Activated naive CD8-positive, alpha-beta T cell treated with anti-CD3 and anti-CD28 coated beads for 36 hours (primary cell): ENCODE data around the gene LRIT2. TPM values are rescaled to one million over a fixed set of nuclear protein-coding genes. Genes with fewer than 3 reads are reported as not detected.

Experiments used
- DNase-seq: peaks from one replicate; pipeline ENCODE4 v3.0.0; 2021
- H3K27ac Mint-ChIP-seq: one replicate; pipeline ENCODE4 v1.8.0; 2022; ENCODE audit warnings: mild to moderate bottlenecking, moderate library complexity, mixed read lengths
- H3K27me3 Mint-ChIP-seq: one replicate; pipeline ENCODE4 v1.8.0; 2022; ENCODE audit warnings: mild to moderate bottlenecking, mixed read lengths
- H3K36me3 Mint-ChIP-seq: one replicate; pipeline ENCODE4 v1.8.0; 2021; ENCODE audit warnings: mild to moderate bottlenecking, mixed read lengths
- H3K4me1 Mint-ChIP-seq: one replicate; pipeline ENCODE4 v1.8.0; 2021; ENCODE audit warnings: mixed read lengths
- H3K4me3 Mint-ChIP-seq: one replicate; pipeline ENCODE4 v1.8.0; 2022; ENCODE audit warnings: mild to moderate bottlenecking, moderate library complexity, mixed read lengths
- H3K9me3 Mint-ChIP-seq: one replicate; pipeline ENCODE4 v1.8.0; 2022; ENCODE audit warnings: mixed read lengths
- total RNA-seq, 2 experiments: library from RNA; stranded (reverse); gene quantifications; one replicate each; pipeline ENCODE4 v1.2.3, GENCODE V29; 2021

LRIT2 gene
- total RNA-seq: not detected

- DNase-seq: no peak
- no peaks in the 10 kb centered on the region for H3K9me3 Mint-ChIP-seq
- no peaks in the 10 kb centered on the region for H3K36me3 Mint-ChIP-seq
- H3K27ac Mint-ChIP-seq: no peak within 1 kb of the TSS
- peaks cover 17% of the 10 kb centered on the region for H3K27me3 Mint-ChIP-seq
- no peak within 1 kb of the TSS for H3K4me3 Mint-ChIP-seq
- no peaks in the 10 kb centered on the region for H3K4me1 Mint-ChIP-seq
These were observed at the start of gene LRIT2 for GRCh38 chr10:84225427-84226173. Gene LRIT2, minus strand, starts transcription at chr10:84225544. Its CDS starts 24 bp downstream, at chr10:84225520.

GRCh38 chr10:84270708-84271107 is 45.4 kb upstream of the LRIT2 start:
- peaks cover 11% of the 10 kb centered on the region for H3K27me3 Mint-ChIP-seq
- DNase-seq: no peak
- H3K4me3 Mint-ChIP-seq: no peak overlapping the region
- no peaks in the 10 kb centered on the region for H3K36me3 Mint-ChIP-seq
- peaks cover 7% of the 10 kb centered on the region for H3K4me1 Mint-ChIP-seq
- no peak overlapping the region for H3K27ac Mint-ChIP-seq
- H3K9me3 Mint-ChIP-seq: no peaks in the 10 kb centered on the region

GRCh38 chr10:84269773-84270172 is 44.4 kb upstream of the LRIT2 start:
- DNase-seq: no peak
- Mint-ChIP-seq H3K27me3 (peaks cover 11% of the 10 kb centered on the region), H3K9me3 (no peaks in the 10 kb centered on the region), H3K27ac (no peak overlapping the region), H3K36me3 (no peaks in the 10 kb centered on the region), H3K4me3 (no peak overlapping the region), H3K4me1 (peaks cover 11% of the 10 kb centered on the region)

GRCh38 chr10:84269162-84269561 is 43.8 kb upstream of the LRIT2 start:
- Mint-ChIP-seq H3K27ac (no peak overlapping the region), H3K4me1 (peaks cover 15% of the 10 kb centered on the region), H3K9me3 (no peaks in the 10 kb centered on the region), H3K27me3 (peaks cover 15% of the 10 kb centered on the region), H3K4me3 (no peak overlapping the region), H3K36me3 (no peaks in the 10 kb centered on the region)
- no peak for DNase-seq

DNA sequence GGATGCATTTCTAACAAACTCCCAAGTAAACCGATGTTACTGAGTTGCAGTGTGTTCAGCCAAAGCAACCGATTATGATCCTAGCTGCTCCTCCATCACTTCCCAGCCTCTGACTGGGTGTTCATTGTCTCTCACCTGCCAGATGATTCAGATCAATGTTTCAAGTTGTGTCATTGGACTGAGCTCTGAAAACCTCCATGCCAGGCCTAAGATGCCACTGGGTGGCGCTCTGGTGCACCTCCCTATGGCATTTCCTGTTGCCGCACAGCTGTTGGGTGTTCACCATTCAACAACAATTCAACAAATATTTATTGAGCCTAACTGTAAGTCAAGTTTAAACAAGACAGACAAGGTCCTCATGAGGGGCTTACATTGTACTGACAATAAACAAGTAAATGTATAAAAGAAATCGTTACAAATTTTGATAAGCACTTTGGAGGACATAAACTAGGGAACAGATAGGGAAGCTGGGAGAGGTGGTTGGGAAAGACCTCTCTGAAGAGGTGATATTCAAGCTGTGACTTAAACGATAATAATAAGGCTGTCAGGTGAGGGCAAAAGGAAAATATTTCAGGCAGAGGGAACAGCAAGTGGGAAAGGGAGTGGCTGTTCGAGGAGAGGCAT is 42.3 kb upstream of the LRIT2 start:
- Mint-ChIP-seq H3K27me3 (peaks cover 24% of the 10 kb centered on the region), H3K27ac (no peak overlapping the region), H3K36me3 (no peaks in the 10 kb centered on the region), H3K9me3 (no peaks in the 10 kb centered on the region), H3K4me1 (peaks cover 15% of the 10 kb centered on the region), H3K4me3 (no peak overlapping the region)
- DNase-seq: peak; percentile 67

- H3K36me3 Mint-ChIP-seq: no peaks in the 10 kb centered on the region
- no peak overlapping the region for H3K4me3 Mint-ChIP-seq
- DNase-seq: no peak
- H3K9me3 Mint-ChIP-seq: no peaks in the 10 kb centered on the region
- peaks cover 12% of the 10 kb centered on the region for H3K4me1 Mint-ChIP-seq
- H3K27ac Mint-ChIP-seq: no peak overlapping the region
- H3K27me3 Mint-ChIP-seq: peaks cover 27% of the 10 kb centered on the region
These were observed 40.1 kb upstream of the LRIT2 start for GRCh38 chr10:84265418-84265817.

DNA sequence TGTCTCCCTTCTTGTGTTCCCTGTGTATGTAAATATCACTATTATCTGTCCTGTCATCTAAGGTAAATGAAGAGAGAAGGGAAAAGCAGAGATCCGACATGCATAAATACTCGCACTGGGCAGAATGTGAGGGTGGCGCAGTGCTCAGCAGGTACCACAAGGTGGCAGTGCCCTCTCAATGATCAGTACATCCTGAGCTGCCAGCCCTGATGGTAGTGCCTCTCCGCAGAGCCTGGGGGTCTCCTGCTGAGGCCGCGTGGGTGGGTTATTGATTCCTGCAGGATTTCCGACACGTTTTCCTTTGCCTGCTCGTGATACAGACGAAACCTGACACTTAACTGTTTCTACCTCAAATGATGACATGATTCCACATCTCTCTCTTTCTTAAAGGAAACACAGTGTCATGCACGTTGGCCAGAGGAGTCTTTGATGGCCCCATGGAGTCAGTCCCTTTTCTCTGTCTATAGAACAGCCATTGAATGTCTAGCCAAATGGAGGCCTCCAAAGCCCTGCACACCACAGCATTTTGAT is 39.3 kb upstream of the LRIT2 start:
- Mint-ChIP-seq H3K27ac (no peak overlapping the region), H3K9me3 (no peaks in the 10 kb centered on the region), H3K4me3 (no peak overlapping the region), H3K4me1 (peaks cover 12% of the 10 kb centered on the region), H3K36me3 (no peaks in the 10 kb centered on the region), H3K27me3 (peaks cover 33% of the 10 kb centered on the region)
- DNase-seq: peak; percentile 64

DNA sequence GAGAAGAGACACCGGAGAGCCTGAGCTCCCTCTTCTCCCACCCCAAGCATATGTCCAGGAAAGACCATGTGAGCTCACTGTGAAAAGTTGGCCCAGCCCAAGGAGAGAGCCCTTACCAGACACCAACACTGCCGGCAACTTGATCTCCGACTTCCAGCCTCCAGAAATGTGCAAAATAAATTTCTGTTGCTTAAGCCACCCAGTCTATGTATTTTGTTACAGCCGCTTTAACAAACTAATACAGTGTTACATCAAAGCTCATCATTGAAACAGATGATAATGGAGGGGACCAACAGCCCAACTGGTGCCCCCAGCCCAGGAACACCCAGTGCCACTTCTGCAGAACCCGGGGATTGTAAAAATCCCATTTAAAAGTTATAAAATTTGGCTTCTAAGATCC is 38.4 kb upstream of the LRIT2 start:
- H3K27me3 Mint-ChIP-seq: peaks cover 33% of the 10 kb centered on the region
- H3K27ac Mint-ChIP-seq: no peak overlapping the region
- no peaks in the 10 kb centered on the region for H3K9me3 Mint-ChIP-seq
- H3K4me1 Mint-ChIP-seq: peaks cover 12% of the 10 kb centered on the region
- no peak overlapping the region for H3K4me3 Mint-ChIP-seq
- no peaks in the 10 kb centered on the region for H3K36me3 Mint-ChIP-seq
- no peak for DNase-seq

- no peak for DNase-seq
- Mint-ChIP-seq H3K4me1 (peaks cover 9% of the 10 kb centered on the region), H3K27me3 (peaks cover 27% of the 10 kb centered on the region), H3K36me3 (no peaks in the 10 kb centered on the region), H3K4me3 (no peak overlapping the region), H3K9me3 (no peaks in the 10 kb centered on the region), H3K27ac (no peak overlapping the region)
These were observed 37.0 kb upstream of the LRIT2 start for GRCh38 chr10:84262190-84262956.

- no peak for DNase-seq
- Mint-ChIP-seq H3K36me3 (no peaks in the 10 kb centered on the region), H3K4me1 (peaks cover 12% of the 10 kb centered on the region), H3K9me3 (no peaks in the 10 kb centered on the region), H3K4me3 (no peak overlapping the region), H3K27ac (no peak overlapping the region), H3K27me3 (peaks cover 35% of the 10 kb centered on the region)
These were observed 36.0 kb upstream of the LRIT2 start for GRCh38 chr10:84261236-84261915.

- DNase-seq: no peak
- no peaks in the 10 kb centered on the region for H3K36me3 Mint-ChIP-seq
- H3K4me1 Mint-ChIP-seq: peaks cover 4% of the 10 kb centered on the region
- no peak overlapping the region for H3K4me3 Mint-ChIP-seq
- no peaks in the 10 kb centered on the region for H3K9me3 Mint-ChIP-seq
- H3K27ac Mint-ChIP-seq: no peak overlapping the region
- H3K27me3 Mint-ChIP-seq: peaks cover 26% of the 10 kb centered on the region
These were observed 32.8 kb upstream of the LRIT2 start for GRCh38 chr10:84258034-84258695.

DNA sequence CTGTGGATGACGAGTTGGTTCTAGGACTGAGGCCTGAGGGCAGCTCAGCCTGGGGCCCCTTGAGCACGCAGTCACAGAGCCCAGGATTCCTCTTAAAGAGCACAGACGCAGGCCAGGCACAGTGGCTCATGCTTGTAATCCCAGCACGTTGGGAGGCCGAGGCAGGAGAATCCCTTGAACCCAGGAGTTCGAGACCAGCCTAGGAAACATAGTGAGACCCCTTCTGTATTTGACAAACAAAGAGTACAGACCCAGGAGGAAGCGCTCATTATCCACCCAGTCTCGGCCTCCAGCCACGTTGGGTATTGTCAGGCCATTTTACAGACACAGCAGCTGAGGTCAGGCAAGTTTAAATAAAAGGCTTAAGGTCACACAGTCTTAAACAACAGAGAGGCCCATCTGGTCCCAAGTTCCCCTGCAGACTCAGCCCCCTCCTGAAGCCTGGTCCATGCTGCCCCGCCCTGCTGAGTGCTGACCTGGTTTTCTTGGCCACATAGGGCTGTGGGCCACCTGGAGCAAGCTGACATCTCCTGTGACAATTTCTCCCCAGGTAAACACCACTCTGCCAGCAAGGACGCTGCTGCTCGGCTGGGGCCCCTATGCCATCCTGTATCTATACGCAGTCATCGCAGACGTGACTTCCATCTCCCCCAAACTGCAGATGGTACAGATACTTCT is 32.1 kb upstream of the LRIT2 start:
- DNase-seq: no peak
- H3K27ac Mint-ChIP-seq: no peak overlapping the region

DNA sequence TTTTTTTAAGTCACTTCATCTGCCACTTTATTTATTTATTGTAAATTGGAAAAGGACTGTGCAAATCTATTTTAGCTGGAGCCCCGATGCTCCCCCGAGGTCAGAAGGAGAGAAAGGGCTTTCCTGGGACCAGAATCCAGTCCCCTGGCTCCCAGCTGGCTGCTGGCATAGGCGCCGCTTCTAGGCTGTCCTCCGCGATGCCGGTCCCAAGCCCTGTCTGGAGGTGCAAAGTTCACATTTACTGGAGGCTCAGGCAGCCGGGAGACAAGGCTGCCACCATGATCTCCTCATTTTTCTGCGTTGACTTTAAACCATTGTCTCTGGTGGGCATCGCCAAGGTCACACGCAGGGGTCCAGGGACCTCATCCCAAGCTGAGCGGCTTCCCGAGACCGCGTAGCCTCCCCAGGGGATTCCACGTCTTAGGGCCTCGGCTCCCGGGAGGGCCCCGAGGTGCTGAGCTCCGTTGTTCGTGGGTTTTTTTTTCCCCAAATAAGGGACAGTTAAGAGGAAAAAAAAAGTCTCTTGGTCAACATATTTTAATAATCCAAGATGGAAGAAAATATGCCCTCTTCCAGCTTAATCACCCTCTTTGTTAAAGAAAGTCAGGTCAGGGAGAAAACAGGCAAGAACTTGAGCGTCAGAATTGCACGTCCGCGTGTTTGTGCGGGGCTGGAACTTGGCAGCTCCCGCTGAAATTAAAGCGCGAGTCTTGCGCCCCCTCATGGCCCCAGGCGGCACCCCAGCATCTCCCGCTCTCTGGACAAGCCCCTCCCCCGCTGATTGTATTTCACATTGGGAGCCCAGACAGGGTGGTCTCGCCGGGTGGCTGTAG is 31.4 kb upstream of the LRIT2 start:
- peaks cover 4% of the 10 kb centered on the region for H3K4me1 Mint-ChIP-seq
- H3K36me3 Mint-ChIP-seq: no peaks in the 10 kb centered on the region
- DNase-seq: peak; percentile 53
- no peaks in the 10 kb centered on the region for H3K9me3 Mint-ChIP-seq
- no peak overlapping the region for H3K27ac Mint-ChIP-seq
- H3K27me3 Mint-ChIP-seq: peaks cover 22% of the 10 kb centered on the region
- H3K4me3 Mint-ChIP-seq: no peak overlapping the region

More for the DNA sequence above, 32.1 kb upstream of the LRIT2 start:
- H3K9me3 Mint-ChIP-seq: no peaks in the 10 kb centered on the region
- H3K4me3 Mint-ChIP-seq: no peak overlapping the region
- H3K27me3 Mint-ChIP-seq: peaks cover 22% of the 10 kb centered on the region
- H3K36me3 Mint-ChIP-seq: no peaks in the 10 kb centered on the region
- peaks cover 4% of the 10 kb centered on the region for H3K4me1 Mint-ChIP-seq
